HK-2 (cell line): ENCODE data around the gene CYP2C18.
"Not testable (repeated sequence)": the region's sequence is repeated elsewhere in the genome, so short reads cannot be mapped to it uniquely, and the experiment has no call there.

ENCODE experiments used
- DNase-seq: peaks from one replicate; pipeline ENCODE4 v3.0.0-alpha.2; 2018; ENCODE audit not compliant: unreplicated experiment

CYP2C18 gene

DNA sequence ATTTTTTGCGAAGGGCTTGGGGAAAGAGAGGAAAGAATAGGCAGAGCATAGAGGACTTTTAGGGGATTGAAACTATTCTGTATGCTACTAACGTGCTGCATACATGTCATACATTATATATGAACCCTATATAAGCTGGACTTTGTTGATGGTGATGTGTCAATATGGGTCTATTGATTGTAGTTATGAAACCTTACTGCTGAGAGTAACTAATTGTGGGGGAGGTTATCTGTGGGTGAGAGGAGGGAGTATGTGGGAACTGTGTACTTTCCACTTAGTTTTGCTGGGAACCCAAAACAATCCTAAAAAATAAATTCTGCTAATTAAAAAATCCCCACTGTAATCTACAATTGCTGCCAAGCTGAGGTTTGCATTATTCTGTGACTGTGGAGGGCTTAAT is 63.6 kb downstream of the CYP2C18 start:
- no peak for DNase-seq

DNA sequence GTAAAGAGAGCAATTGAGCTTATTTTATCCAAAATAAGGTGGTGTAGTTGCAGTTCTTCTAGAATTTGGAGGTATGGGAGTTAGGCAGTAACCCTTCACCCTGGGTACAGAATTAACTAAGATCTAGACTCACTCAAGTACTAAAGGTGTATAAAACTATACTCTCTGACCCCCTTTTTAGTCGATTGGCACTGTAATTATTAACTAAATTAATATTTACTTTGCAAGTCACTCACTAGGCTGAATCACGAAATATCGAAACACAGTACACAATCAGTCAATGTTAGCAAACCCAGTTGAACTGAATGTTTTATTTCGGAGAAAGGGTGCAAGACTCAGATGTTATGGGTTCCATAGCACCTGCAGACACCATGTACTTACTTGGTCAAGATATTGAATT is 64.3 kb downstream of the CYP2C18 start:
- no peak for DNase-seq

GRCh38 chr10:94757916-94758315 is 74.4 kb downstream of the CYP2C18 start:
- DNase-seq = no peak

- DNase-seq = no peak
These were observed 77.2 kb downstream of the CYP2C18 start for GRCh38 chr10:94760586-94761178.

DNA sequence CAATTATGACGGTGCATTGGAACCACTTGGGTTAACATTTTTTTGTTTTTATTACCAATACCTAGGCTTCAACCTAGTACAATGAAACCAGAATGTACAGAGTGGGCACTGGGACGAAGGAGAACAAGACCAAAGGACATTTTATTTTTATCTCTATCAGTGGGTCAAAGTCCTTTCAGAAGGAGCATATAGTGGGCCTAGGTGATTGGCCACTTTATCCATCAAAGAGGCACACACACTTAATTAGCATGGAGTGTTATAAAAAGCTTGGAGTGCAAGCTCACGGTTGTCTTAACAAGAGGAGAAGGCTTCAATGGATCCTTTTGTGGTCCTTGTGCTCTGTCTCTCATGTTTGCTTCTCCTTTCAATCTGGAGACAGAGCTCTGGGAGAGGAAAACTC is 78.9 kb downstream of the CYP2C18 start, which contains the start of gene CYP2C19:
CYP2C19 (plus strand) TSS at position 289 of the 400 bp plus-strand sequence; CDS start at position 314, 25 bp downstream.
- no peak for DNase-seq

GRCh38 chr10:94775425-94775824 is 91.9 kb downstream of the CYP2C18 start:
- not testable (repeated sequence) for DNase-seq

DNA sequence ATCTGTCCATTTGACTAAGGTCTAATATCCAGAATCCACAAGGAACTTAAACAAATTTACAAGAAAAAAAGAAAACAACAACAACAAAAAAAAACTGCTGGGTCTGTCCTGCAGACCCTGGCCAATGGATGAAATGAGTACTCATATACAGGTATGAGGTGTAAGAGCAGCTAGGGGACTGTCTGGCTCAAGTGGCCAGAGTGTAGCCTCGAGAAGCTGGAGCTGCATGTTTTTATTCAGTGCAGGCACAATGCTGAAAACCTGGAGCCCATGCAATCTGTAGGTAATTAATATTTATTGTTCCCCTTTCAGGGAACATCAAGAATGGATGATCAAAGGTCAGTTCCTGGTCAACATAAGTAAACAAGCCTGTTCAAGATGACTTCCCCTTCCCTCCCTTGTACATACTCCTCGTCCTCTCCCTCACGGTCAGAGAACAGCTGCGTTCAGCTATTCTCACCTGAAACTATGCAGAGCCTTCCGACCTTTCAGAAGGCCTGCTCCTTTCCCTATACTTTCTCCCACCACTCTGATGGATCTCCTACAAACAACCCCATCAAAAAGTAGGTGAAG is 94.4 kb downstream of the CYP2C18 start:
- DNase-seq = no peak

- no peak for DNase-seq
These were observed 97.3 kb downstream of the CYP2C18 start for GRCh38 chr10:94780844-94781243.

- no peak for DNase-seq
These were observed 100.7 kb downstream of the CYP2C18 start for GRCh38 chr10:94784256-94784655.

DNA sequence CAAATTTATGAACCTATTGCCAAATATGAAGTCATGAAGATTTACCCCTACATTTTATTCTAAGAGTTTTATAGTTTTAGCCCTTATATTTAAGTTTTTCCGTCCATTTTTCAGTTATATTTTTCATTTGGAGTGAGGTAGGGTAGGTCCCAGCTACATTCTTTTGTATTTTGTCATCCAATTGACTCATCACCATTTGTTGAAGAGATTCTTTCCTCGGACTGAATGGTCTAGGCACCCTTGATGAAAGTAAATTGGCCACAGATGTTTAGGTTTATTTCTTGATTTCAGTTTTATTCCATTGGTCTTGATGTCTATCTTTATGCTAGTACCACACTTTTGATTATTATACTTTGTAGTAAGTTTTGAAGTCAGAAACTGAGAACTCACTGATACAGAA is 101.7 kb downstream of the CYP2C18 start:
- no peak for DNase-seq
